NCI-H69 (cell line): ENCODE data around the gene GIPR.
"Not testable (repeated sequence)": the region's sequence is repeated elsewhere in the genome, so short reads cannot be mapped to it uniquely, and the experiment has no call there.

Experiments
- DNase-seq: peaks from one replicate; lab custom pipeline; 2025; lab: John Stamatoyannopoulos, UW

GIPR gene

DNA sequence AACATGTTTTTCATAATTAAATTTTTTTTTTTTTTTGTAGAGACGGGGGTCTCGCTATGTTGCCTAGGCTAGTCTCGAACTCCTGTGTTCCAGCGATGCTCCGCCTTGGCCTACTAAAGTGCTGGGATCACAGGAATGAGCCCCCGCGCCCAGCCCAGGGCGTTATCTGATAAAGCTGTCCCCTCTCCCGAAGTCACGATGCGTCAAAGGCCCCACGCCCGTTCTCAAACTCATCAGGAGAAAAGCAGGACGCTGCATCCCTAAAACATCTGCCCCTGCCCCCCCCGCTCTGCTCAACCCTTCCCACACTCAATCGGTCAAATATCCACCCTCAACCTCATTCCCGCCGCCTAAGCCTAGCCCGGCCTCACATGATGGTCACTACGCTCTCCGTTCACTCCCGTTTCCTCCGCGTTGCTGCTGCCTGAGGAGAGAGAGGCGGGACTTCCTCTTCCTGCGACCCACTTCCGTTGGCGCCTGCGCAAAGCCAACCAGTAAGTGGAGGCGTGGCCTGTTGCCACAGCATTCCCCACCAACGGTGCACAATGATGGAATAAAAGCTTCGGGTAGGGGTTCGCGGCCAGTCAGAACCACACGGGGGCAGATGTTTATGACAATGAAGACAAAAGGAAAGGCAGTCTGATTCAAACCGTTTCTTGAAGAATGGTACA is 23.6 kb downstream of the GIPR start, which contains the start of gene SNRPD2:
SNRPD2 (minus strand) TSS at position 438 of the 671 bp plus-strand sequence; CDS start at position 373, 65 bp downstream.
- peak; percentile 97 for DNase-seq

DNA sequence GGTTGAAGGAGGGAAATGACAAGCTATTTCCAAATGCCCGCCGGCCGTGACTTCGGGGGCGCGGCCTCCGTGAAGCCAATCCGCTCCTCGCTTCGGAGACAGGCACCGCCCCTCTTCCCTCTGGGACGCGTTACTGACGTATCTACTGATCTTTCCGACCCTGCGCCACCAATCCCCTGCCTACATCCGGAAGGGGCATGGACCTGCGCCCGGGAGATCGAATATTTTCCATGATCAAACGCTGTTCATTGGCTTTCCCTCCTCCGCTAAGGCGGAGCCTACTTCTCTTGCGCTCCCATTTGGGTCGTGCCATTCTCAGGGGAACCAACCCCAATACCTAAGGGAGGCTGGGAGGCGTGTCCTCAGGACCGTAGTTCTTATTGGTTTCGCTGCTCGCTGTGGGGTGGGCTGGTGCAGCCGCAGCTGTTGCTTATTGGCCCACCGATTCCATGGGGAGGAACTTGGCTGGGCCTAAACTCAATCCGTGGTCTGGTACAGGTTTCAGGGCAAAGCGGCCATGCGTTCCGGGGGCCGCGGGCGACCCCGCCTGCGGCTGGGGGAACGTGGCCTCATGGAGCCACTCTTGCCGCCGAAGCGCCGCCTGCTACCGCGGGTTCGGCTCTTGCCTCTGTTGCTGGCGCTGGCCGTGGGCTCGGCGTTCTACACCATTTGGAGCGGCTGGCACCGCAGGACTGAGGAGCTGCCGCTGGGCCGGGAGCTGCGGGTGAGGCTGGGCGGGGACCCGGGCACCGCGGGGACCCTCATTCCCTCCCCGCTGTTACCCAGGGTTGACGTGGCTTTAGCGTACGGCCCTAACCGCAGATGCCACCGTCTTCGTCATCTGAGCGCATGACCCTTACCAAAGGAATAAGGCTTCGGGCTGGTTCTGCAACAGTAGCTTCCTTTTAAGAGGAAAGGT is 24.4 kb downstream of the GIPR start, which contains the start of gene QPCTL:
QPCTL (plus strand) TSS at position 480 of the 919 bp plus-strand sequence; CDS start at position 518, 38 bp downstream.
- DNase-seq: peak; percentile 100

DNA sequence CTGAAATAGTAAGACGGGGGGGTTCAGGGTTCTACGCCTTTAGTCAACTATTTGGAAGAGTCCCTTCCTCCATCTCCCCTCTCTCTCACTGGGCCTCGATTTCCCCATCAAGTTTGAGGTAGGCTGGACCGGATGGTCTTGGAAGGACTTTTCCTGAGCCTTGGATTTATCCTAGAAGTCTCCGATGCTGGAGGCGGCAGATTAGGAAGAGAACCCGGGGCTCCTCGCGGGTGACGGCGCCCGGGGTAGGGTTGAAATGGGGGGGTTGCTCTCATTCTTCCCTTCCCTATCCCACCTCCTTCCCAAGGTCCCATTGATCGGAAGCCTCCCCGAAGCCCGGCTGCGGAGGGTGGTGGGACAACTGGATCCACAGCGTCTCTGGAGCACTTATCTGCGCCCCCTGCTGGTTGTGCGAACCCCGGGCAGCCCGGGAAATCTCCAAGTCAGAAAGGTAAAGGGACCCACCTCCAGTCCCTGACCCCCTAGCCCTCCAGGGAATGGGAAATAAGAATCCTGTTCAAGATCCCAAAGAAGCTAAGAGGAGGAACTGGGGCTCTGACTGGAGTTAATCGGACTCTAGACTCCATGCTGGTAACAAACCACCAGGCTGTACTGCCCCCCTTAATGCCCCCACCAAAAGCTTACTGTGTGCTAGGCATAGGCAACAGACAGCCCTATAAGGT is 25.2 kb downstream of the GIPR start:
- DNase-seq: peak; percentile 83

DNA sequence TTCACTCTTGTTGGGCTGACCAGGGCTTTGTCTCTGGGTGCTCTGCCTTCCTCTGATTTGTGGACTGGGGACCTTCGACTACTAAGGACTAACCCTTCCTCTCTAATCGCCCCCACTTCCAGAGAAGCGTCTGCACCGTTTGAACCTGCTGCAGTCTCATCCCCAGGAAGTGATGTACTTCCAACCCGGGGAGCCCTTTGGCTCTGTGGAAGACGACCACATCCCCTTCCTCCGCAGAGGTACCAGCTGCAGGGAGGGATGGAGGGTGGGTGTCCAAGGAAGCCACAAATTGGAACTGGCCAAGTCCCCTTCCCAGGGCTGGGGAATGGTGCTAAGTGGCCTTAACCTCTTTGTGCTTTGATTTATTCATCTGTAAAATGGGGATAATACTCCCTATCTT is 33.7 kb downstream of the GIPR start:
- no peak for DNase-seq

DNA sequence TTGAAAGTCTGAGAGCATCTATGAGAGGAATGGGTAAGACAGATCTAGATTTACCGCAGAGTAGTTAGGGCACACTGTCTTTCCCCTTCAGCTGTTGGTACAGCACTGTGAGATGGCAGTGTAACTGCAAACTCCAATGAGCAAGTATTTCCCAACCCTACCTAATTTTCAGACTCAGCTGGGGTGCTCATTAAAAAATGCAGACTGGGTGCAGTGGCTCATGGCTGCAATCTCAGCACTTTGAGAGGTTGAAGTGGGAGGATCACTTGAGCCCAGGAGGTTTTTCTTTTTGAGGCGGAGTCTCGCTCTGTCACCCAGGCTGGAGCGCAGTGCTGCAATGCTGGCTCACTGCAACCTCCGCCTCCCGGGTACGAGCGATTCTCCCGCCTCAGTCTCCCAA is 37.1 kb downstream of the GIPR start:
- DNase-seq: no peak

DNA sequence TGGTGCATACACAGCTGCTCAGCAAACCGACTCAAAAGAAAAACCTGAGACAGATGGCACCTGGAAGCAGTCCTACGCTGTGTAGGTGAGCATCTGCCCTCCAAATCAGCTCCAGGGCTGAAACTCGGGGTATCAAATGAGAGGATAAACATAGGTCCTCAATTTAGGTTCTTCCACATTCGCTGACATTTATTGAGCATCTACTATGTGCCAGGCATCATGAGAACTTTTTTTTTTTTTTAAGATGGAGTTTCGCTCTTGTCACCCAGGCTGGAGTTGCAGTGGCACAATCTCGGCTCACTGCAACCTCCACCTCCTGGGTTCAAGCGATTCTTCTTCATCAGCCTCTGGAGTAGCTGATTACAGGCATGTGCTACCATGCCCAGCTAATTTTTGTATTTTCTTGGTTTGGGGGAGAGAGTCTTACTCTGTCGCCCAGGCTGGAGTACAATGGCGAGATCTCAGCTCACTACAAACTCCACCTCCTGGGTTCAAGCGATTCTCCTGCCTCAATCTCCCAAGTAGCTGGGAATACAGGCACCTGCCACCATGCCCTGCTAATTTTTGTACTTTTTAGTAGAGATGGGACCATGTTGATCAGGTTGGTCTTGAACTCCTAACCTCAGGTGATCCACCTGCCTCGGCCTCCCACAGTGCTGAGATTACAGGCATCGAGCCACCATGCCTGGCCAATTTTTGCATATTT is 37.8 kb downstream of the GIPR start:
- DNase-seq: no peak

DNA sequence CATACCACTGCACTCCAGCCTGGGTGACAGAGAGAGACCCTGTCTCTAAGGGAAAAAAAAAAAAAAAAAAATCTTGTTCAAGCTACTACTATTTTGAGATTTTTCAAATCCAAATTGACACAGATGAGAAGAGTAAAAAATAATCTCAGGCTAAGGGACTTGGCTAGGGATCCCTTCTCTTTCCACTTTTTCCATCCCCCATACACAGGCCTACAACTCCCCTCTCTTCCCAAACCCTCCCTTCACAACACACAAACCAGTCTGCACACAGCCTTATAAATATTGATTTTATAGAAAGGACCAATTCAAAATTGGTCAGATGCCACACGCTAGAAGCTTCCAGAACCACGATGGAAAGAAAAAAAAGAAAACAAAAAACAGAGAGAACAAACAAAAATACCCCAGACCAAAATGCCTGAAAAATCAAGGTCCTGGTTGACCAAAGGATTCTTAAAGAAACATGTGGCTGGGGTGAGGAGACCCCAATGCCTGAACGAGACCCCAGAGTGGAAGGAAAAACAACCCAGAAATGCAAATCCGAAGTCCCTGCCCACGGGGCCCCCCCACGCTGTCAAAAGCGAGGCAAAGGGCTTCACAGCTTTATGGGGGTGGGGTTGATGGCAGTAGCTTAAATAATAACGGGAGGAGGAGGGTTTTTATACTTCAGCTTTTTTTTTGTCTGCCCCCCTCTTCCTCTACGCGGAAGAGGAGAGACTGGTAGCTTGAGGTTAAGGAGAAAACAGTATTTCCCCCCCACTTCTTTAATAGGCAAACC is 42.5 kb downstream of the GIPR start:
- no peak for DNase-seq

DNA sequence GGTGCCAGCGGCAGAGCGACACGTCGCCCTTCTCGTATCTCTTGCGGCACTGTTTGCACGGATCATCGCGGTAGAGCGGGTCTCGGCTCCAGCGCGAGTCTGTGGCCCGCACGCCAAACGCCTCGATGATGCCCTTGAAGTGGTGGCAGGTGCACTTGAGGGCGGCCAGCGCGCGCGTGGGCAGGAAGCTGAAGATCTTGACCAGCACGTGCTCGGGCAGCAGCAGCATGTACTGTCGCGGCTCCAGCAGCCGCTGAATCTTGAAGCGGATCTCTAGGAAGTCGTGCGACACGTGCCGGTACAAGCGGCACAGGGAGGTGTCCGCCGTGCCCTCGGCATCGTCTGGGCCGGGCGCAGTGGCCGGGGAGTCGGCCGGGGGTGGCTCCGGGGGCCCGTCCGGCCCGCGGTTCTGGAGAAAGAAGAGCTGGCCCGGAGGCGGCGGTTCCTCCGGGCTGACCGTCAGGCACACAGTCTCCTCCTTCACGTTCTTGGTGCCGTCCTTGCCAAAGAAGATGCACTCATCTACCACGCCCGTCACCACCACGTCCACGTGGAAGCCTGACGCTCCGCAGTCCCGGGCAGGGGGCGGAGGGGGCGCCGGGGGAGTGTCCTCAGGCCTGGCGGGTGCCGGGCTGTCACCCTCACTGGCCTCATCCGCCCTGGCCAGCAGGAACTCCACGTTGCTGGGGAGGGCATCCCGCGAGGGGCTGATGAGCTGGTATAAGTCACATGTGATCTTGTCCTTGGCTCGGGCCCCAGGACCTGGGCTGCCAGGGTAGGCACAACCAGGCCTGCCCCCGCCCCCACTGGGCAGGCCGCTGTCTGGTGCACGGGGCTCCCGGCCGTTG is 44.1 kb downstream of the GIPR start:
- DNase-seq: no peak

DNA sequence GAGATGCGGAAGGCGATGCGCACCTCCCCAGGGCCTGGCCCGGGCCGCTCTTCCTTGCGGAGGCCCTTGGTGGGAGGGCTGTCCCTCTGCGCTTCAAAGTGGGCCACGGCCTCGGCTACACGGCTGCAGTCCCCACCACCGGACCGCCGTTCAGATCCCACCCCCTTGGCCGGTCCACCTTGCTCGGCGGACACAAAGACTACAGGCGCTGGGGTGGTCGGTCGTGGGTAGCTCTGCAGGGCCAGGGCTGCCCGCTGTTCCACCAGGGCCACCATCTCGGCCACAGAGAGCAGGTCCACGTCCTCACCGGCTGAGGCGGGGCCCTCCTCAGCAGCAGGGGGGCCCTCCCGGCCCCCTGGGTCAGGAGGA is 44.7 kb downstream of the GIPR start:
- no peak for DNase-seq

DNA sequence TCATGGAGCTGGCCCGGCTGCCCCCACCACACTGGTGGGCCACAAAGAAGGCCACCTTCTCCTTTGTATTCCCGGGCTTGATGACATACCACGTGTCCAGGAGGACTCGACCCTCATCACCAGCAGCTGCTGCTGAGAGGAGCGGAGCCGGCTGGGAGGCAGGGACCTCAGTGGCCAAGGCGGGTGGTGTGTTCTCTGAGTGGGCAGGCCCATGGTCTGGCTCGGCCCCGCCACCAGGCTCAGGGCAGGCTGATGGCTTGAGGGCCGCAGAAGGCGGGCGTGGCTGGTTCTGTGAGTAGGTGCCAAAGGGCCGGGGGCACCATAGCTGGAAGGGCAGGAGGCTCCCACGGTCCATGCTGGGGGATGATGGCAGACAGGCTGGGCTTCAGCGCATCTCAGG is 45.1 kb downstream of the GIPR start:
- DNase-seq: no peak

DNA sequence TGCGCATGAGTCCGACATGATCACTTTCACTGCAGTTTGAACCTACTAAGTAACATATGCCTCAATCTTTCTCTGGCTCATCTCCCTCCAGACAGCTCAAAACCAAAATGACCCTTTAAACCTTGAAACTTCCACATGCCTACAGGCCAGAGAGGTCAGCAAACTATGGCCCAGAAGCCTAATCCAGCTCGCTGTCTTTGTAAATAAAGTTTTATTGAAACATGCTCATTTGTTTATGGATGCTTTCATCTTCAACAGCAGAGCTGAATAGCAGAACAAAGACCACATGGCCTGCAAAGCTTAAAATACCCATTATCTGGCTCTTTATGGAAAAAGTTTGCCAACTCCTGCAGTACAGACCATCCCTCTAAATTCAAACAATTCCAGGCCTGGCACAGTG is 47.1 kb downstream of the GIPR start:
- DNase-seq: no peak

DNA sequence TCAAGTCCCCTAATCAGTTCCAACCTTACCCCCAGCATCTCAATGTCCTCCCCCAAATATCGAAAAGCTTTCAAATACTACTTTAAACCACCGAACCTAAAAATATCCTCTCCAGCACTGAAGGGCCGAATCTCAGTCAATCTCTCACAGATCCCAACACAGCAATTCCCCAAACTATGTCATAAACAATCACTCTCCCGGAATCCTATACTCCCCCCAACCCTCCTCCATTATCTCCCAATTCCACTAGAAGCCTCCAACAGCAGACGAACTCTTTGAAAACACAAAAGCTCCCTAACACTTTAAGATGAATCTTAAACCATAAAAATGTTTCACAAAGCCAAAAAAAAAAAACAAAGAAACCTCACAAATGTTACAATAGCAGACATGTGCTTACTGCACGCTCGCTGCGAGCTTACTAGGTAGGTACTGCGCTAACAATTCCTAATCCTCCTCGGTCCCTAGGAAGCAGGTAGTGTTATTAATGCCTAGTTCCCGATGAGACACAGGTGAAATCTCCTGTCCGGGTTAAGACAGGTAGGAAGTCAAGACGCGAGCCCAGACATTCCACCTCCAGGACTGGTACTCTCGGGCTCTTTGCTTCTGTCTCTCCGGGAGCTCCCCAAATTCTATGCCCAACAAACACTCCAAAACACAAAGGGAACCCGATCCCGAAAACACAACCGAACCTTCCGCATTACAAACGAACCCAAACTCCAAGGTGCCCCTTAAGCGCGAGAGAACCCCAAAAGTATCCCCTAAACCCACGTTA is 48.5 kb downstream of the GIPR start:
- DNase-seq: peak; percentile 69

DNA sequence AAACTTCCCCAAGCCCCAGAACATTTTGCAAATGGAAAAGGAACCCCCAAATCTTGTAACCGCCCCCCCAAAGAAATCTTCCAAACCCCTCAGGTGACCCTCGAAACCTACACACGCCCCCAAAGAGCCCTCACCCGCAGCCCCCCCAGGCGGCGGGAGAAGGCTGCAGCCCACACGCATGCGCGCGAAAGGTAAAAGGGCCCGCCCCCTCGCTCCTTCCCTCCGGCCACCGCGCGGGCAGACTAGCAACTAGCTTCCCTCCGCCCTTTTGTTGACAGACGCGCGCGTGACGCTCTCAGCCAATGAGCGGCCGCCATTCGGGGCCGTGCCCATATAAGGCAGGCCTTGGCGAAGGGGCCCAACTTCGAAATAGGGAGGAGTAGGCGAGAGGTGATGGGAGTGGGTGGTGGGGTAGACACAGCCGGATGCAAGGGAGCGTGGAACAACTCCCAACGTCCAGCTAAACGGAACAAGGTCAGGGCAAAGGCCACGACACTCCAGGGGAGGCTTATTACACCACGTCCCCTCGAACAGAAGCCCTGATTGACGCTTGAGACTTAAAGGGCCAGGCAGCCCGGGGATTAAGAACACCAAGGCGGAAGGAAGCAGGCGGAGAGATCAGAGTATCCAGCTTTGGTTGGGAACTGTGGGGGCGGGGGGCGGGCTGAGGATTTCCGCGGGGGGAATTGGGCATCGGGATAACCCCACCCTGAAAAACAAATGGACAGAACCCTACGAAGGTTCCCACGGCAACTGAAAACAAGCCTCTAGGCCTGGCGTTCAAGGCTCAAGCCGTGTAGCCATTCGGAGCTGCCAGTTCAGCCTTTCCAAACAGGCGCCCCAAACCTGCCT is 49.3 kb downstream of the GIPR start:
- DNase-seq: peak; percentile 99

DNA sequence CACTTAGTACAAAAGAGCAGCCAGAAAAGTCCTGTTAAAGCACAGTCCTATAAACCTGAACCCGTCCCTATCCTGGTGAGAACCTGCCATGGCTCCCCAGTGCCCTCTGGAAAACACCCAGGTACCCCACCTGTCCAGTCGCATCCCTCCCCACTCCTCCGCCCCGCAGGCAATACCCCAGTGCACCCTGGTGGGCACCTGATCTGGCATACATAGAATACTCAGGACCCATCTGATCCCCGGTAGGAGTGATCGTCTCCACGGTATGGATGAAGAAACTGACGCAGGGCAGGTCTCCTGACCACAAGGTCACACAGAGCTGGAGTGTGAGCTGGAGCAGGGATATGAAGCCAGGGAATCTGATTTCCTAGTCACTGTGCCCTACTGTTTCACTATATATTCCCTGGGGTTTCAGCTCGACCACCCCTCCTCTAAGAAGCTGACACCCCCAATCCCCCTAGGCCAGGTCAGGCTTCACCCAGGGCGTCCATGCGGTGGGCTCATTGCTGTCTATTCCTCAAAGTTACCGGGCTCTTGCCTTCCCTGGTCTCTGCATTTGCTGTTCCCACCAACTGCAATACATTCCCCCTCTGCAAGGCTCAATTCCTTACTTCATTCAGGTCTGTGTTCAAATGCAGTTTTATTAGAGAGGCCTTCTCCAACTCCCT is 50.1 kb downstream of the GIPR start:
- no peak for DNase-seq

DNA sequence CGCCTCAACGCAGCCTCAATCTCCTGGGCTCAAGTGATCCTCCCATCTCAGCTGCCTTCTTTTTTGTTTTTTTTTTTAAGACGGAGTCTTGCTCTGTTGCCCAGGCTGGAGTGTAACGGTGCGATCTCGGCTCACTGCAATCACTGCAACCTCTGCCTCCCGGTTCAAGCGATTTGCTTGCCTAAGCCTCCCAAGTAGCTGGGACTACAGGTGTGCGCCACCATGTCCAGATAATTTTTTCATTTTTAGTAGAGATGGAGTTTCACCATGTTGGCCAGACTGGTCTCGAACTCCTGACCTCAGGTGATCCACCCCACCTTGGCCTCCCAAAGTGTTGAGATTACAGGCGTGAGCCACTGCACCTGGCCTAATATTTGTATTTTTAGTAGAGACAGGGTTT is 52.0 kb downstream of the GIPR start:
- DNase-seq: not testable (repeated sequence)

DNA sequence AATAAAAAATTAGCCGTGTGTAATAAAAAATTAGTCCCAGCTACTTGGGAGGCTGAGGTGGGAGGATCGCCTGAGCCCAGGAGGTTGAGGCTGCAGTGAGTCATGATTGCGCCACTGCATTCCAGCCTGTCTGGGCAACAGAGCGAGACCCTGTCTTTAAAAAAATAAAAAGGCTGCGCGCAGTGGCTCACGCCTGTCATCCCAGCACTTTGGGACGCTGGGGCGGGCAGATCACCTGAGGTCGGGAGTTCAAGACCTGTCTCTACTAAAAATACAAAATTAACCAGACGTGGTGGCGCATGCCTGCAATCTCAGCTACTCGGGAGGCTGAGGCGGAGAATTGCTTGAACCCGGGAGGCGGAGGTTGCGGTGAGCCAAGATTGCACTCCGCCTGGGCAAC is 60.7 kb downstream of the GIPR start:
- DNase-seq: not testable (repeated sequence)

DNA sequence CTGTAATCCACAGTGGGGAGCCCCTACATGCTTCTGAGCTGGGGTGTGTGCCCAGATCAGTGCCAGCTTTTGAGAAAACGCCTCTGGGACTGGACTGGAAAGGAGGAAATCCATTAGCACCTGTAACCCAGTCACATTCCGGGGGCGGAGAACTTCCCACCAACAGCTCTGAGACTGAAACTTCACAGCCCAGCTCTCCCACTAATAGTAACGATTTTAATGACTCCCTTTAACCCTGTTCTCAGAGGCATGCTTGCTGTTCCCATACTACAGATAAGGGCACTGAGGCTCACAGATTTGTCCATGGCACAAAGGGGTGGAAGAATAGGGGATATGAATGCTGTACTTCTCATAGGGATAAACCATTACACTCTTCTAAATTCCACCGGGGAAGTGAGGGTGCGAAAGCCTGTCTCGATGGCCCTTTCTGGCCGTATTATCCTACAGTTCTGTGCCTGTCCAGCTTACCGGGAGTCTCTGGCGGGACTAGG is 61.8 kb downstream of the GIPR start:
- DNase-seq: peak; percentile 34
